NCI-H1092 treated with DMSO at 0.1 percent for 48 hours (cell line): ENCODE measurements around the gene TSPAN4.

Source experiments
- DNase-seq: peaks from one replicate; lab custom pipeline; 2025; lab: John Stamatoyannopoulos, UW

The TSPAN4 gene

GRCh38 chr11:836700-837099 lies 6.0 kb upstream of the TSPAN4 start:
- no peak for DNase-seq

- no peak for DNase-seq
These were observed 5.3 kb upstream of the TSPAN4 start for GRCh38 chr11:837189-837989.

DNA sequence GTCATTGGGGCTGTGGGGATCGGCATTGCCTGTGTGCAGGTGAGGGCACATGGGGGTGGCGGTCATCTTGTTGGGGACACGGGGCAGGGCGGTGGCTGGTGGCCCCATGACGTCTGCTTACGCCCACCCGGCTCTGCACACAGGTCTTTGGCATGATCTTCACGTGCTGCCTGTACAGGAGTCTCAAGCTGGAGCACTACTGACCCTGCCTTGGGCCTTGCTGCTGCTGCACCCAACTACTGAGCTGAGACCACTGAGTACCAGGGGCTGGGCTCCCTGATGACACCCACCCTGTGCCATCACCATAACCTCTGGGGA lies 4.7 kb upstream of the TSPAN4 start:
- DNase-seq, result no peak

GRCh38 chr11:838441-839279 lies 4.0 kb upstream of the TSPAN4 start:
- DNase-seq, result no peak

GRCh38 chr11:839280-839623 lies 3.4 kb upstream of the TSPAN4 start:
- no peak for DNase-seq

DNA sequence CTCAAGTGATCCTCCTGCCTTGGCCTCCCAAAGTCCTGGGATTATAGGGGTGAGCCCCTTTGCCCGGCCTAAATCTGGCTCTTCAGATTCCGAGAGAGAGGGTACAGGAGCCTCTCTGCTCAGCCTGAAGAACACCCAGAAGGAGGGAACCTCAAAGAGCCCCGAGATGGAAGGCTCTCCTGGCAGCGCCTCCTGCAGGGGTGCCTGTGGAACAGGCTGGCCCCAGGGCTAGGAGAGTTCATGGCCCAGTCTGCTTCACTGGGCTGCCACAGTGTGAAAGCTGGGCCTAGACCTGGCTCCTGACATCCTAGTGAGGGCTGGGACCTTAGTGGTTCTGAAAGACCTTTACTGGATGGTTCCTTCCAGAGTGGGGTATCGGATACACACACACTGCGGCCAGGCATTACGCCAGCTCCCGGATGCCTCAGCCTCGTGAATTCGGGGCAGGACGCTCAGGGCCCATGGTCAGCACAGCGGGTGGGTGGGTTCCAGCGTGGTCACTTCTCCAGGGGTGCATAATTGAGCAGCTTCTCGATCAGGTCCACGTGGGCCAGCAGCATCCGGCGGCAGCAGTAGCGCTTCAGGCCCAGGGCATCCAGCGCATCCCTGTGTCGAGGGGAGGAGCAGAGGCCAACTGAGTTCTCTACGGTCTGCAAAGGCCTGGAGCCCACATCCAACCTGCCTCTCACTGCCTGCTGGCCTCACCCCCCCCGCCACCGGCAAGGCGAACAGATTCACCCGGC lies 2.6 kb upstream of the TSPAN4 start:
- DNase-seq, result no peak

- DNase-seq, result no peak
These were observed 677 bp upstream of the TSPAN4 start for GRCh38 chr11:841981-842369.

DNA sequence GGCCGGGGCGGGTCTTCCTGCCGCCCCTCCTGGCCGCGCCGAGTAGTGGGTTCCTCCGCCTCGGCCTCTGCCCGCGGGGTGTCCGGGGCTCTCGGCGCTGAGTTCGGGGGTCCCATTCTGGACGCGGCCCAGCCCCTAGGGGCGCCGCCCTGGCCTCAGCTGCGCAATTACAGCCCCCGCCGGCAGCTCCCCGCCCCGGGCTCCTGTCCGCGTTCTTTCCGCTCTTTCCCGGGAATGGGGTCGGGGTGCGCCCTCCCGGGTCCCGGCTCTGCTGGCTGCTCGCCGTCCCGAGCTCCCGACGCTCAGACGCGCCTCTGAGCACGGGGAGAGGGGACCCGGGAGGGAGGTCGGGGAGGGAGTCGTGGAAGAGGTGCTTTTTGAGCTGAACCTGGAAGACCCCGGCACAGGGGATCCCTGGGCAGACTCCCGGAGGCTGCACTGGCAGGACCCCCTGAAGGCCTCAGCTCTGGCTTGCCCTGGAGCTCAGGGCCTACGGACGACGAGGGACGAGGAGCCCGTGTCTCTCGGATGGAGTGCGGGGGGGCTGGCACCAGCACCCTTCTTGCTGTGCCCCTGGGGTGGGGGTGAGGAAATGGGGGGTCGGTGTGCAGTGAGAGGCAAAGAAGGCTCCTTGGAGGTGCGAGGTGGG lies 558 bp downstream of the TSPAN4 start:
- no peak for DNase-seq

DNA sequence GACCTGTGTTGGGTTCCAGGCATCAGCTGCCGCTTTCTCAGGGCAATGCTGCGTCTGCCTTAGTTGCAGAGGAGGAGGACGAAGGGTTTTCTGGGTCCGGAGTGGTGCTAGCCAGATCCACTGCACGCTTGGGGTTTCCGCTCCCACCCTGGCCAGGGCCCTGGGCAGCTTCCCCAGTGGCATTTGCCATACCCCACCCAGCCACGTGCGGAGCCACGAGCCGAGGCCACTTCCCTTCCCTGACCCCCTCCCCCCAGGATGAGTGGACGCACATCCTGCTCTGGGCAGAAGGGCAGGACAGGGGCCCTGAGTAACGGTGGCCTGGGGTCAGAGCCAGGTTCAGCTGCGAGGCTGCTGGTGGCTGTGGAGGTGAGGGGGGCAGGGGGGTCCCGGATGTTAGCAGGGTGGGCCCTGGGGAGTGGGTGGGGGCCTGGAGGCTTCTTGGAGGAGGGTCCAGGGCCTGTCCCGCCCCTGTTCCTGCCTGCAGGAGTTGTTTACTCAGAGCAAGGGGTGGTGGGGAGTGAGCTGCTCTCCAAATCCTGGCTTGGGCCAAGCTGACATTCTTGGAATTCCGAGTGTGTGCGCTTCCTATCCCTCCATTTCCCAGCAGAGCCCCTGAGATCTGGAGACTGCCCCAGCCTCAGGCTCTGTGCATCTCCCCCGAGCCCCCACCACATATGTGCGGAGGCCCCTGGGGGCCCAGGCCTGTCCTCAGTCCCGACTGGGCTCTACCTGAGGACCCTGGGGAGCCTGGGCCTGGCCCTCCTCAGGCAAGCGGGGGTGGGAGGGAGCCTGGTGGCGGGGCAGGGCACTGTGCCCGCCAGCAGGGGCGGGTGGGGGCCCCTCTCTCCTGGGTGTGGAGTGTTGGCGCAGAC lies 1.4 kb downstream of the TSPAN4 start:
- no peak for DNase-seq

DNA sequence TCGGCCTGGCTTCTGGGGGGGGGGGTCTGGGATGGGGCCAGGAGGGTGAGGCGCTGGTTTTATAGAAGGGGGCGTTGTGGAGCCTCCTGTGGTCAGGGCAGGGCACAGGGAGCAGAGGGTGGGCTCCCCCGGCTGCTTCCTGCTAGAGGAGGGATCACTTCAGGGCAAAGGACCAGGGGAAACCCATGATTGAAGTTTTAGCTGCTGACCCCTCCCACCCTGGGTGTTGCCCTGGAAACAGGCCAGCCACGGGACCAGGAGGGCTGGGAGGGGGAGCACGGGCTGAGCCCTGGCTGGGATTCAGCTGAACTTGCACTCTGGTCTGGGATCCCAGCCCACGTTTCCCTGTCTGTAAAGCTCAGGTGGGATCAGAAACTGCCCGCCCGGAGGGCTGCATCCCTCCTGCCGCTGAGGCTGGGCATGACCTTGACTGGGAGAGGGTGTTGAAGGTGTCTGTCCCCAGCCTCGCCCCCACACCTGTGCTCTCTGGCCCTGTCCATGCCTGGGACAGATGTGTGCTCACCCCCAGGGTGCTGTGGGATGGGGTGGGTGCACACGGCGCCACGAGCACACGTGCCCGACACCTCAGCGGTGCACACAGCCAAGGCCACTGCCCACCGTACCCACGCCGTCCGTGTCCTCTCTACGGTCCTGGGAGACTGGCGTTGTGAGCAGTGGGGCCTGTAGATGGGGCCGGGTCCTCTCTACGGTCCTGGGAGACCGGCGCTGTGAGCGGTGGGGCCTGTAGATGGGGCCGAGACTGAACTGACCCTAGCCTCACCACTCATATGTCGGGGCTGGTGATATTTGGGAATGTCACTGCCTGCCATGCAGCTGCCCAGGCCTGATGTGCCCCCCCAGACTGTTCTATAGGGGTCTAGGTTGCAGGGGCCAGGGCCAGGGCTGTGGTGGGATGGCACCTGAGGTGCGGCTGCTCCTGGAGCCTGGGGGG lies 2.3 kb downstream of the TSPAN4 start:
- no peak for DNase-seq

DNA sequence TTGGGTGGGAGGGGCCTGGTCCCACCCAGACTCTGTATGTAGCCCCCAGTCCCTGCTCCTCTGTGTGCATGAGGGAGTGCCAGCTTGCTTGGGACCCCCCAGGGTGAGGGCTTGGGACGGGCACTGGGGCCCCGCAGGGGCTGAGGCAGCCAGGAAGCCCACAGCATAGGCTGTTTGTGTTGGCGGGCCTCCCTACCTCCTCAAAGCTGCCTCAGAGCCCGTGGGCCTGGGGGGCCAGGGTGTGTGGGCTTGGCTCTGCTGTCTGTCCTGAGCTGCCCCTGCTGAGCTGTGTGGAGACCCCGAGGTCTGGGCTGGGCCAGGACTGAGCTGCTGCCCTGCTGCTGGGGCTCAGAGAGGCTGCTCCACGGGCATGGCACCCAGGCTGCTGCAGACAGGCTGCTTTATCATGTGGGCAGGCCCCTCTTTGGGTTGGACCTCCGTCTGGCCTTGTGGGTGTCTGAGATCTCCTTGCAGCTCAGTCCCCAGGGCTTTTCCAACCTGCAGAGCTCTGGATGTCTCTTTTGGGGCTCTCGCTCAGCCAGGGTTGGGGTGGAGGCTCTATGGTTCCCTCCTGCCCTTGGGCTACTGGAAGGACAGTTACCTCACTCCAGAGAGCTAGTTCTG lies 3.3 kb downstream of the TSPAN4 start:
- DNase-seq, result no peak

GRCh38 chr11:846496-847098 lies 3.9 kb downstream of the TSPAN4 start:
- DNase-seq, result no peak

DNA sequence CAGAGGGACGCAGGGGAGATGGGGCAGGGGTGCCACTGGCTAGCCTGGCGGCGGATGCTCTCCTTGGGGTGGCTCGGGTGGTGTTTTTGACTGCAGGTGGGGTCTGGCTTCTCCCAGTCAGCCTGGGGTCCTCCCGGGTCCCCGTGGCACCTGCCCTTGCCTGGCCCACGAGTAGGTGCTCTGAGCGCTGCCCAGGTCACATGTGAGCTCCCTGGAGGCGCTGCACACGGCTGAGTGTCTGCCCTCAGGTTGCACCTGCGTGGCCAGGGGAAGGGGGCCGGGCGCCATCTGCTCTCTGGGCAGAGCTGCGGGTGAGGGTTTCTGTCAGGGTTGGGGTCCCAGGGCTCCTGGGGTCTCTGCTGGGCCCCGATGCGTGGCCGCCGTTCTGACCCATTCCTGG lies 5.2 kb downstream of the TSPAN4 start:
- no peak for DNase-seq

GRCh38 chr11:848380-848931 lies 5.8 kb downstream of the TSPAN4 start:
- DNase-seq, result peak; percentile 12

- peak; percentile 38 for DNase-seq
These were observed 6.6 kb downstream of the TSPAN4 start for GRCh38 chr11:849104-849824.

- peak; percentile 45 for DNase-seq
These were observed 7.5 kb downstream of the TSPAN4 start for GRCh38 chr11:849951-850774.
